GM12801 (cell line): ENCODE measurements around the gene PLA2G5.

ENCODE experiments used
- TF ChIP-seq, protein P1 (sequence below): IDR thresholded peaks from one replicate; pipeline ENCODE4 v1.5.1; 2011; ENCODE audit warnings: control low read depth; ENCODE audit not compliant: insufficient read length; ENCODE audit errors: extremely low read depth

The PLA2G5 gene

GRCh38 chr1:20115479-20115878, 45.5 kb downstream of the PLA2G5 start:
- TF ChIP-seq, protein P1, sequence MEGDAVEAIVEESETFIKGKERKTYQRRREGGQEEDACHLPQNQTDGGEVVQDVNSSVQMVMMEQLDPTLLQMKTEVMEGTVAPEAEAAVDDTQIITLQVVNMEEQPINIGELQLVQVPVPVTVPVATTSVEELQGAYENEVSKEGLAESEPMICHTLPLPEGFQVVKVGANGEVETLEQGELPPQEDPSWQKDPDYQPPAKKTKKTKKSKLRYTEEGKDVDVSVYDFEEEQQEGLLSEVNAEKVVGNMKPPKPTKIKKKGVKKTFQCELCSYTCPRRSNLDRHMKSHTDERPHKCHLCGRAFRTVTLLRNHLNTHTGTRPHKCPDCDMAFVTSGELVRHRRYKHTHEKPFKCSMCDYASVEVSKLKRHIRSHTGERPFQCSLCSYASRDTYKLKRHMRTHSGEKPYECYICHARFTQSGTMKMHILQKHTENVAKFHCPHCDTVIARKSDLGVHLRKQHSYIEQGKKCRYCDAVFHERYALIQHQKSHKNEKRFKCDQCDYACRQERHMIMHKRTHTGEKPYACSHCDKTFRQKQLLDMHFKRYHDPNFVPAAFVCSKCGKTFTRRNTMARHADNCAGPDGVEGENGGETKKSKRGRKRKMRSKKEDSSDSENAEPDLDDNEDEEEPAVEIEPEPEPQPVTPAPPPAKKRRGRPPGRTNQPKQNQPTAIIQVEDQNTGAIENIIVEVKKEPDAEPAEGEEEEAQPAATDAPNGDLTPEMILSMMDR = no peak

DNA sequence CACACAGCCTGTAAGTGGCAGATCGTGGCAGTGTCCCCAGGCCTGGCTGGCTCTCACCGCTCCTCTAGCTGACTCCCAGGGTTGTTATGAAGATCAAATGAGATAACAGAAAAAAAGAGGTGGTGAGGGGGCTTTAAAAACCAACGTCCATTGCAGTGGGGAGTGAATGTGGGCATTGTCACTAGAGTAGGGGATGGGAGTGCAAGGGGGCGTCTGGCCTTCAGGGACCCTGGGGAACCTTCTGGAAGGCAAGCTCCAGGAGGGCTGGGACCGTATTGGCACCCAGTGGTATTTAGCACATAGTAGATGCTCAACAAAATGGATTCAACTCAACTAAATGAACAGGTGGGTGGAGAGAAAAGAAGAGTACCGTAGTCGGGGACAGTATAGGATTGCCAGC, 45.9 kb downstream of the PLA2G5 start:
- TF ChIP-seq, protein P1 = no peak

DNA sequence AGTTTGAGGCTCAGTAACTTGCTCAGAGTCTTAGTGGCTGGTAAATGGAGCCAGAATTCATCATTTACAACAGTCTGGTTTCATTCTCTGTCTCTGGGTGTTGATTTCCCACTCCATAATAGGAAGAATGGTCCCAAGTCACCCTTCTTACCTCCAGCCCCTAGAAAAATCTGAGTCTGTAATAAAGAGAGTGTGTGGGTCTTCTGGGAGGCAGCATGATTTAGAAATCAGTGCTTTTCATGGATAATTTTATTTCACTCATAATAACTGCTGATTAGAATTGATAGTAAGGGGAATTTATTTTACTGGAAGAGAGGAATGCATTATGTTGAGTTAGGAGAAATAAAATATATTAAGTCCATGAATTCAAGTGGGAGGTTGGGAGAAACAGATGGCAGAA, 47.2 kb downstream of the PLA2G5 start:
- TF ChIP-seq, protein P1 = no peak

GRCh38 chr1:20119347-20119746, 49.4 kb downstream of the PLA2G5 start, which contains the start of gene PLA2G2D:
PLA2G2D (minus strand) TSS chr1:20119536; CDS start chr1:20119498, 38 bp downstream.
- TF ChIP-seq, protein P1 = no peak

- TF ChIP-seq, protein P1 = no peak
These were observed 50.8 kb downstream of the PLA2G5 start for GRCh38 chr1:20120796-20121195.

- TF ChIP-seq, protein P1 = no peak
These were observed 53.9 kb downstream of the PLA2G5 start for GRCh38 chr1:20123722-20124455.

- TF ChIP-seq, protein P1 = no peak
These were observed 54.6 kb downstream of the PLA2G5 start for GRCh38 chr1:20124456-20125057.
